H54 (cell line): Measurements from ENCODE around the gene ERC1.
"Not testable (repeated sequence)": the region's sequence is repeated elsewhere in the genome, so short reads cannot be mapped to it uniquely, and the experiment has no call there.

Experiments used
- DNase-seq: peaks from one replicate; pipeline ENCODE4 v3.0.0; 2011; ENCODE audit warnings: low spot score, mixed read lengths; ENCODE audit not compliant: insufficient read length
- FAIRE-seq: peaks from 3 replicates; lab custom pipeline; 2011; peaks lifted over from hg19 to GRCh38; lab: Jason Lieb, UNC
- POLR2A ChIP-seq: IDR thresholded peaks from 2 replicates; pipeline ENCODE4 v1.6.1; 2011; ENCODE audit warnings: low read depth, mild to moderate bottlenecking, low read length

ERC1 gene

GRCh38 chr12:1091350-1091749 lies 100.3 kb downstream of the ERC1 start:
- TF ChIP-seq POLR2A: no peak
- DNase-seq (no peak), FAIRE-seq (no peak)

- DNase-seq (no peak), FAIRE-seq (peak; percentile 86)
- no peak for TF ChIP-seq POLR2A
Measured at GRCh38 chr12:1093166-1093751, 102.2 kb downstream of the ERC1 start.

GRCh38 chr12:1094714-1095113 lies 103.7 kb downstream of the ERC1 start:
- TF ChIP-seq POLR2A: no peak
- FAIRE-seq: no peak
- DNase-seq: no peak

- no peak for TF ChIP-seq POLR2A
- DNase-seq (no peak), FAIRE-seq (no peak)
Measured at GRCh38 chr12:1099158-1099557, 108.1 kb downstream of the ERC1 start.

GRCh38 chr12:1099618-1100017 lies 108.6 kb downstream of the ERC1 start:
- DNase-seq, FAIRE-seq: not testable (repeated sequence)

GRCh38 chr12:1102115-1102514 lies 111.1 kb downstream of the ERC1 start:
- DNase-seq: no peak
- no peak for TF ChIP-seq POLR2A
- no peak for FAIRE-seq

GRCh38 chr12:1102791-1103450 lies 111.9 kb downstream of the ERC1 start:
- TF ChIP-seq POLR2A: no peak
- FAIRE-seq (no peak), DNase-seq (no peak)

GRCh38 chr12:1103632-1104031 lies 112.6 kb downstream of the ERC1 start:
- DNase-seq (no peak), FAIRE-seq (no peak)
- no peak for TF ChIP-seq POLR2A

GRCh38 chr12:1104088-1104800 lies 113.2 kb downstream of the ERC1 start:
- no peak for DNase-seq
- TF ChIP-seq POLR2A: no peak
- no peak for FAIRE-seq

- no peak for FAIRE-seq
- TF ChIP-seq POLR2A: no peak
- DNase-seq: no peak
Measured at GRCh38 chr12:1107669-1108068, 116.6 kb downstream of the ERC1 start.

- DNase-seq: no peak
- no peak for TF ChIP-seq POLR2A
- FAIRE-seq: no peak
Measured at GRCh38 chr12:1108276-1108675, 117.3 kb downstream of the ERC1 start.

GRCh38 chr12:1115484-1116231 lies 124.6 kb downstream of the ERC1 start:
- DNase-seq: peak; percentile 15

GRCh38 chr12:1117371-1117770 lies 126.3 kb downstream of the ERC1 start:
- peak; percentile 71 for FAIRE-seq
- no peak for DNase-seq
- no peak for TF ChIP-seq POLR2A

More at GRCh38 chr12:1115484-1116231, 124.6 kb downstream of the ERC1 start:
- FAIRE-seq: peak; percentile 97
- TF ChIP-seq POLR2A: no peak
